ENCODE results near the gene HMX3.
A peak's percentile ranks its signal among the peaks of the same experiment; 100 is the strongest.

HMX3 gene

GRCh38 chr10:123119081-123119480, 16.7 kb upstream of the HMX3 start:
- Mint-ChIP-seq H3K4me3 (no peak overlapping the region), H3K36me3 (no peaks in the 10 kb centered on the region), H3K9me3 (no peaks in the 10 kb centered on the region), H3K27me3 (peaks cover 45% of the 10 kb centered on the region), H3K4me1 (no peaks in the 10 kb centered on the region), H3K27ac (no peak overlapping the region)
- CTCF ChIA-PET: no interaction called here
- no peak for DNase-seq

DNA sequence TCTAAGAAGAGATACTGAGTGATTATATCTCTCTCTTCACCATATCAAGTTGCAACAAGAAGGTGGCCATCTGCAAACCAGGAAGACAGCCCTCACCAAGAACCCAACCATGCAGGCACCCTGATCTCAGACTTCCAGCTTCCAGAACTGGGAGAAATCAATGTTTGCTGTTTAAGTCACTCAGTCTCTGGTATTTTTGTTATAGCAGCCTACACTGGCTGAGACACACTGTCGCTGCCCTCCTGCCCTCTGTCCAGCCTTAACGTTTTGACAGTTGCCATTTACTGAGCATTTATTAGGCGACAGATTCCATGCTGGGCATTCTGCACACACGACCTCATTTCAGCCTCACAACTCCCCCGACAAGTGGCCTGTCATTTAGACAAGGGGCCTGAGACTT, 9.5 kb upstream of the HMX3 start:
- CTCF ChIA-PET: no interaction called here
- no peak for DNase-seq
- H3K9me3 Mint-ChIP-seq: no peaks in the 10 kb centered on the region
- no peaks in the 10 kb centered on the region for H3K4me1 Mint-ChIP-seq
- H3K36me3 Mint-ChIP-seq: no peaks in the 10 kb centered on the region
- H3K27ac Mint-ChIP-seq: no peak overlapping the region
- peaks cover 53% of the 10 kb centered on the region for H3K27me3 Mint-ChIP-seq
- H3K4me3 Mint-ChIP-seq: no peak overlapping the region

DNA sequence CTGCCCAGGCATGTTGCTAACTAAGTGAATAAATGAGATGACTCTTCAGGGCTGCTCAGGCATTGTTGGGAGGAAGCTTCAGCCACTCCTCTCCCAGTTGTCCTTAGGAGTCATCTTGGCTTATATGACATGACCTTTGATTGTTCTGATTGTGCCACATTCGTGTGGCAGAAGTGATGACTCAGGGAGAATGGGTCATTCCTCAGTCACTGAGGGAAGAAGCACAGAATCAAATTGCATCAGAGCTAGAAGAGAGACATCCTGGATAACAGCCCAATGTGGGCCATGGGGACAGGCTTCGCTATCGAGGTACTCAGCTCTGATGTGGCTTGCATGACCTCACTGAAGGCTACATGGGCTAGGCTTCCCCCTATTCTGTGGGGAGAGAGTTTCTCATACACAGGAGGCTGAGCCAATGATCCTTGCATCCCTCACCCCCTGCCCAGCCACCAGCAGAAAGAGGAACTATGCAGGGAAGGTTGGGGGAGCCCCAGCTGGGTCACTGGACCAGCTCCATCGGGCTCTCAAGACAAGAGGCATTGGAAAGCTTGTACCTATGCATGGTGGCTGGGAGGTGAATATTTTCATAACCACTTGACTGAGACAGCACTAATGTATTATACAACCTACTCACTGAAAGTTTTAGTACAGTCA, 6.0 kb upstream of the HMX3 start:
- CTCF ChIA-PET: no interaction called here
- peaks cover 77% of the 10 kb centered on the region for H3K27me3 Mint-ChIP-seq
- peaks cover 1% of the 10 kb centered on the region for H3K36me3 Mint-ChIP-seq
- H3K4me3 Mint-ChIP-seq: no peak overlapping the region
- no peak for DNase-seq
- no peak overlapping the region for H3K27ac Mint-ChIP-seq
- H3K4me1 Mint-ChIP-seq: peaks cover 21% of the 10 kb centered on the region
- no peaks in the 10 kb centered on the region for H3K9me3 Mint-ChIP-seq

DNA sequence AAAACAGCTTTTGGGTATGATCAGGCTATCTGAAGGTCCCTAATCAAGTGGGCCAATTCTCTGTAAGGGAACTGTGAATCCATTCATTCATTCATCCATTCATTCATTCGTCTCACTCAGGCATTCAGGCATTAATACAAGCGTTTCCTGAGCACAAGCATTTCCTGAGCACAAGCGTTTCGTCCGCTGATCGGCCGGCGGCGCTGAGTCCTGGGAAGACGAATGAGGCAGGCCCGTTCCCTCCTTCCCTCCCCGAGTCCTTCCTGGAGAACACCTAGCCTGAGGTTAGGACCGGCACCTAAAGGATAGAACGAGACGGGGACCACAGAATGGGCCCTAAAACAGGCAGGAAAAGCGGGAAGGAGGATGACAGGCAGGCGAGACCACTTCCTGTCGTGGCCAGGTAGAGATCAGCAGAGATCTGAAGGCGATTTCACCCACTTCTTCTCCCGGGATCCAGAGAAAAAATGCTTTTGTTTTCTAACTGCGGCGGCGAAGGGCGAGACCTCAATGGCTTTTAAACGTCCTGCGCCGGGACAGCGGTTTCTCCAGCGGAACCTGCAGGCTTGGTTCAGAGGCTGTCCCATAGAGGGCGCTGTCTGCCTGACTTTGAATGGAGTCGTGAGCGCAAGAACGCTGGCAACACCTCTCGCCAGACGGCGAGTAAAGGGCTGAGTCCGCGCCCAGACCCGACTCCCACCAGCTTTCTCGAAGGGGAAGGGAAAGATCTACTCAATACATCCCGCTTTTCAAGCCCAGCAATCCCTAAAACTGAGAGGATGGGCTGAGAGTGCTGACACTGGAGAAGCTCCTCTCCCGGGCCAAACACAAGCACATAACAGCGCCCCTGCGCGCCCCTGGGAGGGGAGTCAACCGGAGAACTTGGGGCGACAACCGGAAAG, 2.9 kb upstream of the HMX3 start:
- Mint-ChIP-seq H3K4me3 (peak overlapping the region; percentile 28), H3K27ac (peak overlapping the region; percentile 60), H3K27me3 (peaks cover 90% of the 10 kb centered on the region), H3K9me3 (no peaks in the 10 kb centered on the region), H3K4me1 (peaks cover 34% of the 10 kb centered on the region), H3K36me3 (peaks cover 1% of the 10 kb centered on the region)
- DNase-seq: peak; percentile 90
- CTCF ChIA-PET: interaction anchor here (1.0 to 4.9 kb wide), 7 partner anchors 13 to 425 kb away, joined by 3 to 28 read pairs (median 5); partner anchors contain the start of gene BUB3

GRCh38 chr10:123133541-123134342, 2.0 kb upstream of the HMX3 start:
- peak overlapping the region; percentile 81 for H3K27ac Mint-ChIP-seq
- CTCF ChIA-PET: interaction anchor here (0.9 to 4.9 kb wide), 6 partner anchors 12 to 425 kb away, joined by 3 to 28 read pairs (median 4); partner anchors contain the start of gene BUB3
- peaks cover 3% of the 10 kb centered on the region for H3K36me3 Mint-ChIP-seq
- H3K4me1 Mint-ChIP-seq: peaks cover 38% of the 10 kb centered on the region
- peaks cover 97% of the 10 kb centered on the region for H3K27me3 Mint-ChIP-seq
- no peaks in the 10 kb centered on the region for H3K9me3 Mint-ChIP-seq
- H3K4me3 Mint-ChIP-seq: peak overlapping the region; percentile 53
- no peak for DNase-seq

GRCh38 chr10:123134343-123134914, 1.3 kb upstream of the HMX3 start:
- peak overlapping the region; percentile 53 for H3K4me3 Mint-ChIP-seq
- H3K36me3 Mint-ChIP-seq: peaks cover 3% of the 10 kb centered on the region
- no peak for DNase-seq
- peak overlapping the region; percentile 81 for H3K27ac Mint-ChIP-seq
- H3K9me3 Mint-ChIP-seq: no peaks in the 10 kb centered on the region
- CTCF ChIA-PET: interaction anchor here (0.9 to 4.9 kb wide), 4 partner anchors 11 to 246 kb away, joined by 3 to 28 read pairs (median 10); no protein-coding TSS in a partner anchor
- H3K4me1 Mint-ChIP-seq: peaks cover 39% of the 10 kb centered on the region
- peaks cover 98% of the 10 kb centered on the region for H3K27me3 Mint-ChIP-seq

DNA sequence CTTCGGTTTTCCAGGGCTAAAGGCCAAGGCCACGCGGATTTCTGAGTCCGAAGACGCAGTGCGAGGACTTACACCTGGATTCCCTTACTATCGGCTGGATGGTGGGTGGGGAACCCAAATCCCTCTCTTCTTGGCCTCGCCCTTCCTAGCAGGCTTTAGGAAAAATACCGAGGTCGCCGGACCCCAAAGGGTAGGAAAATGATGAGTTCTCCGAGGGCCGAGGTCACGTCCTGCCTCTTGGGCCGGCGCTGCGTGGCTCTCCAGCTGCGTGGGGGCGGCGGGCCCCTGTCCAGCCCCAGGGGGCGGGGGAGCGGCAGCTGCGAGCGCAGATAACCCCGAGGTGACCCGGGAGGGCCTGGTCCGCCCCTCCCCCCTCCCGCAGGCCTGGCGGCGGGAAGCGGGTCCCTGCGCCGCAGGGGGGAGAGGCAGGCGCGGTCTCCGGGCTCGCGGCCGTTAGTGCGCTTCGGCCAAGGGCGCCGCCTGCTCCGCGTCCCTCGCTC, 805 bp upstream of the HMX3 start:
- Mint-ChIP-seq H3K27ac (peak overlapping the region; percentile 81), H3K27me3 (peaks cover 98% of the 10 kb centered on the region), H3K4me1 (peaks cover 44% of the 10 kb centered on the region), H3K9me3 (no peaks in the 10 kb centered on the region), H3K4me3 (peak overlapping the region; percentile 43), H3K36me3 (peaks cover 3% of the 10 kb centered on the region)
- CTCF ChIA-PET: interaction anchor here (2.3 to 4.9 kb wide), 2 partner anchors 11 to 15 kb away, joined by 16 to 28 read pairs; no protein-coding TSS in a partner anchor
- DNase-seq: no peak

- Mint-ChIP-seq H3K27me3 (peaks cover 99% of the 10 kb centered on the region), H3K4me1 (peaks cover 50% of the 10 kb centered on the region), H3K27ac (peak overlapping the region; percentile 68), H3K36me3 (peaks cover 3% of the 10 kb centered on the region), H3K9me3 (no peaks in the 10 kb centered on the region), H3K4me3 (peak overlapping the region; percentile 37)
- DNase-seq: no peak
- CTCF ChIA-PET: interaction anchor here (0.6 kb wide), 1 partner anchor 14 kb away, joined by 3 read pairs; no protein-coding TSS in a partner anchor
Observed at GRCh38 chr10:123136221-123136805, 543 bp downstream of the HMX3 start.

DNA sequence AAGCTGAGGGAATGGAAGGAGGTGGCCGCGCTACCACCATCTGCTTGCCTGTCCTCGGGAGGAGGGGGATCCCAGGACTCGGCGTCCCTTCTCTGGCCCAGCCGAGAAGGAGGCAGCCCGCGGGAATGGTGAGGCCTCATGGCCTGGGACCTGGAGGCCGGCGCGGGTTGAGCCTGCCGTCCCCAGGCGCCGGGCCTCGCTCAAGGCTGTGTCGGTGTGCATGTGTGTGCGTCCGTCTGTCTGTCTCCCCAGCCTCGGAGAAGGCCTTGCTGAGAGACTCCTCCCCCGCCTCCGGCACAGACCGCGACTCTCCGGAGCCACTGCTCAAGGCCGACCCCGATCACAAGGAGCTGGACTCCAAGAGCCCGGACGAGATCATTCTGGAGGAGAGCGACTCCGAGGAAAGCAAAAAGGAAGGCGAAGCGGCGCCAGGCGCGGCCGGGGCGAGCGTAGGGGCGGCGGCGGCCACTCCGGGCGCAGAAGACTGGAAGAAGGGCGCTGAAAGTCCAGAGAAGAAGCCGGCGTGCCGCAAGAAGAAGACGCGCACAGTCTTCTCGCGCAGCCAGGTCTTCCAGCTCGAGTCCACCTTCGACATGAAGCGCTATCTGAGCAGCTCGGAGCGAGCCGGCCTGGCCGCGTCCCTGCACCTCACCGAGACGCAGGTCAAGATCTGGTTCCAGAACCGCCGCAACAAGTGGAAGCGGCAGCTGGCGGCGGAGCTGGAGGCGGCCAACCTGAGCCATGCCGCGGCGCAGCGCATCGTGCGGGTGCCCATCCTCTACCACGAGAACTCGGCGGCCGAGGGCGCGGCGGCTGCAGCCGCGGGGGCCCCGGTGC, 1.3 kb downstream of the HMX3 start:
- peak overlapping the region; percentile 66 for H3K4me3 Mint-ChIP-seq
- peaks cover 50% of the 10 kb centered on the region for H3K4me1 Mint-ChIP-seq
- CTCF ChIA-PET: interaction anchor here (0.6 to 0.9 kb wide), 2 partner anchors 11 to 15 kb away, joined by 3 read pairs; partner anchors contain the start of gene HMX2
- no peaks in the 10 kb centered on the region for H3K9me3 Mint-ChIP-seq
- DNase-seq: no peak
- peak overlapping the region; percentile 84 for H3K27ac Mint-ChIP-seq
- peaks cover 3% of the 10 kb centered on the region for H3K36me3 Mint-ChIP-seq
- H3K27me3 Mint-ChIP-seq: peaks cover 100% of the 10 kb centered on the region

DNA sequence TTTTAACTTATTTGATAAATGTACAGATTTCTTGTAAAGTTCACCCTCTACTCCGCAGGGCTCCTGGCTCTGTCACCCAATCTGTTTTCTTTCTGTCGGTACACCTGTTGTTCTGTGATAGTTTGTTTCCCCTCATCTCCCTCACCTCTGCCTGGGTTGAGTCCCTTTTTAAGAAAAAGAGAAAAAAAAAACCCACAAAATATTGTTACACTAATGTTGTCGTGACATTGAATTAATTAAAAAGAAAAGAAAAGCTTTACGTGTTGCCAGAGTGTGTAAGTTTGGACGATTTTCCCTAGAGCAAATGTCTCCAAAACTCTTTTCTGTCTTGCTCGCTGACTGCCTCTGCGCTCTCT, 3.4 kb downstream of the HMX3 start:
- Mint-ChIP-seq H3K27me3 (peaks cover 100% of the 10 kb centered on the region), H3K36me3 (peaks cover 2% of the 10 kb centered on the region), H3K4me1 (peaks cover 46% of the 10 kb centered on the region), H3K4me3 (no peak overlapping the region), H3K9me3 (no peaks in the 10 kb centered on the region), H3K27ac (no peak overlapping the region)
- DNase-seq: no peak
- CTCF ChIA-PET: interaction anchor here (1.2 kb wide), 1 partner anchor 12 kb away, joined by 3 read pairs; no protein-coding TSS in a partner anchor

GRCh38 chr10:123139521-123140163, 3.9 kb downstream of the HMX3 start:
- Mint-ChIP-seq H3K9me3 (no peaks in the 10 kb centered on the region), H3K4me3 (no peak overlapping the region), H3K27me3 (peaks cover 100% of the 10 kb centered on the region), H3K27ac (peak overlapping the region; percentile 67), H3K36me3 (peaks cover 2% of the 10 kb centered on the region), H3K4me1 (peaks cover 46% of the 10 kb centered on the region)
- DNase-seq: no peak
- CTCF ChIA-PET: interaction anchor here (0.8 kb wide), 1 partner anchor 97 kb away, joined by 4 read pairs; no protein-coding TSS in a partner anchor
